Heart left ventricle (tissue), 16 donors: Measurements from ENCODE around the gene XIRP1. TPM values are rescaled to one million over a fixed set of nuclear protein-coding genes. Genes with fewer than 3 reads are reported as not detected.

Source experiments
- ATAC-seq, 4 donors: fragments of 200-7000 bp; cut with Tn5 transposase; one replicate each; pipeline ENCODE4 v1.9.1; 2020 to 2022; ENCODE audit warnings: moderate library complexity in 4 of 4, mild to moderate bottlenecking in 3 of 4, moderate number of reproducible peaks in 1 of 4
- DNase-seq, 5 donors: peaks; one replicate each; pipeline ENCODE4 v3.0.0-alpha.2; 2020
- H3K27ac ChIP-seq, 12 donors: fragments of 200-600 bp; sonication (generic) in 4 of 12; one replicate each; pipeline versions ENCODE4 v1.5.0 to v1.8.0; 2016 to 2022; ENCODE audit warnings: mild to moderate bottlenecking in 2 of 12
- H3K27me3 ChIP-seq, 9 donors: fragments of 200-600 bp; sonication (generic) in 2 of 9; one replicate each; pipeline versions ENCODE4 v1.5.1 to v1.8.0; 2016 to 2022; ENCODE audit warnings: mild to moderate bottlenecking in 3 of 9
- H3K36me3 ChIP-seq, 9 donors: fragments of 200-600 bp; sonication (generic) in 2 of 9; one replicate each; pipeline versions ENCODE4 v1.5.0 to v1.8.0; 2018 to 2022; ENCODE audit warnings: mild to moderate bottlenecking in 2 of 9
- H3K4me1 ChIP-seq, 12 donors: fragments of 200-600 bp; sonication (generic) in 4 of 12; one replicate each; pipeline versions ENCODE4 v1.5.0 to v1.8.0; 2016 to 2022; ENCODE audit warnings: mild to moderate bottlenecking in 3 of 12
- H3K4me3 ChIP-seq, 12 donors: fragments of 200-600 bp; sonication (generic) in 4 of 12; one replicate each; pipeline versions ENCODE4 v1.5.0 to v1.8.0; 2017 to 2022; ENCODE audit warnings: mild to moderate bottlenecking in 9 of 12, moderate library complexity in 4 of 12
- H3K9me3 ChIP-seq, 12 donors: fragments of 200-600 bp; sonication (generic) in 4 of 12; one replicate each; pipeline versions ENCODE4 v1.5.0 to v1.8.0; 2016 to 2022; ENCODE audit warnings: mild to moderate bottlenecking in 1 of 12
- CTCF ChIP-seq, 12 donors: fragments of 200-600 bp; sonication (generic) in 4 of 12; IDR thresholded peaks; one replicate each; pipeline versions ENCODE4 v1.5.0 to v1.8.0; 2018 to 2022; ENCODE audit warnings: antibody characterized with exemption in 12 of 12, mild to moderate bottlenecking in 5 of 12
- POLR2A ChIP-seq, 2 donors: fragments of 450-650 bp; IDR thresholded peaks; one replicate each; pipeline ENCODE4 v1.6.1; 2017; ENCODE audit warnings: antibody characterized with exemption in 2 of 2, mild to moderate bottlenecking in 2 of 2, moderate library complexity in 2 of 2
- WGBS, 4 donors: extraction: QIAGEN DNeasy Blood & Tissue Kit in 2 of 4; methylation state at CpG; one replicate each; pipeline versions ENCODE4 v1.1.5 to v1.1.7; 2013 to 2018; 5-methylcytosine and 5-hydroxymethylcytosine counted together
- intact Hi-C, 10 donors: fragments of 100-400 bp; cut with DNase I; formaldehyde crosslinking; loops; one replicate each; pipeline versions ENCODE4 v1.11.1 to v1.14.2; 2022
- polyA plus RNA-seq, 2 donors: library from polyadenylated mRNA; stranded (reverse); fragments of 200-250 nt; gene quantifications; one replicate each; pipeline ENCODE4 v1.2.3, GENCODE V29; 2013
- total RNA-seq, 9 donors: library from RNA; depleted of rRNA in 2 of 9; stranded (reverse); fragments of >200 nt in 2 of 9; fragmentation: NEBNext Ultra II Directional in 3 of 9; extraction: Animal tissue kit (Norgen Biotek cat#: 25700) in 3 of 9; gene quantifications; one replicate each; pipeline versions ENCODE4 v1.1.0 to v1.2.4, GENCODE V29; 2016 to 2023
- donor health status: ischemic (EF 13 %, LVEDD 7.1; RV severe dilation, severe dysfunction).
- donor health status: healthy with polysubstance abuse.
- donor health status: DM: no; HTN: yes; CAD: no.
- donor health status: DM: no; HTN: no; CAD: no.
- donor health status: ischemic (EF 25% LVEDD 6.9; RV normal size, moderate dysfunction).
- donor health status: ischemic (EF 25% LVEDD 5.7; RV mildly dilated, moderate dysfunction).
- donor health status: healthy.
- donor health status: DM: yes; HTN: yes; CAD: no.
- donor health status: ischemic (EF 35%, LVEDD 5.7; RV mildly dilated, moderate dysfunction).
- donor health status: nonischemic (EF 11% LVEDD 7.7; RV severe dilation, severe dysfunction).
- donor health status: DM: yes; HTN: yes; CAD: no.
- donor health status: PGD.
- donor health status: ischemic (EF 29% LVEDD 5.4; RV normal size, mild dysfunction).
- donor health status: nonischemic (EF 23%, LVEDD 6.1; RV moderate dilation, normal function).

XIRP1 gene
- total and polyA plus RNA-seq, 11 donors = 293 to 1,122 (median 530) TPM

DNA sequence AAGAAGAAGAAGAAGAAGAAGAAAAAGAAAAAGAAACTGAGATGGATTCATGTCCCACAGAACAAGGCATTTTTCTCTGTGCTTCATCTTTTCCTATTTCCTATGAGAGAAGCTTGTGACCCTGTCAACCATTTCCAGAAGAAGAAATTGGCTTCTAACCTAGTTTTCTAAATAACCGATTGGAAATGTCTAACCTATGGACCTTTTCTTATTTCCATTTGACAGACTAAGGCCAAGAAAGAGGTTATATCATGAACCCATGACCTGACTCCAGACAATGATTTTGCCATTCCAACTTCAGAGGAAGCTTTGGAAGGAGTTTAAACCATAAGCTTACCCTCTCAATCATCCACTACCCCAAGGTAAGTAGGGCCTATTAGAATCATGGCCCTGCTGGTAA, 22.7 kb downstream of the XIRP1 start:
- peaks cover 0 to 33% (median 4%) of the 10 kb centered on the region in 12 donors for H3K4me1 ChIP-seq
- intact Hi-C loops = no loop called here
- no peaks in the 10 kb centered on the region for H3K9me3 ChIP-seq
- no peak overlapping the region for H3K27ac ChIP-seq
- TF ChIP-seq CTCF (IDR thresholded peaks at IDR 0.05) (no peak), POLR2A (IDR thresholded peaks at IDR 0.05) (no peak)
- no peaks in the 10 kb centered on the region for H3K27me3 ChIP-seq
- WGBS, 4 donors = 0 to 68% (median 51%) methylated on average over 1 of the region's 1 CpG
- no peak overlapping the region for H3K4me3 ChIP-seq
- DNase-seq (no peak), ATAC-seq (no peak)
- H3K36me3 ChIP-seq = no peaks in the 10 kb centered on the region

DNA sequence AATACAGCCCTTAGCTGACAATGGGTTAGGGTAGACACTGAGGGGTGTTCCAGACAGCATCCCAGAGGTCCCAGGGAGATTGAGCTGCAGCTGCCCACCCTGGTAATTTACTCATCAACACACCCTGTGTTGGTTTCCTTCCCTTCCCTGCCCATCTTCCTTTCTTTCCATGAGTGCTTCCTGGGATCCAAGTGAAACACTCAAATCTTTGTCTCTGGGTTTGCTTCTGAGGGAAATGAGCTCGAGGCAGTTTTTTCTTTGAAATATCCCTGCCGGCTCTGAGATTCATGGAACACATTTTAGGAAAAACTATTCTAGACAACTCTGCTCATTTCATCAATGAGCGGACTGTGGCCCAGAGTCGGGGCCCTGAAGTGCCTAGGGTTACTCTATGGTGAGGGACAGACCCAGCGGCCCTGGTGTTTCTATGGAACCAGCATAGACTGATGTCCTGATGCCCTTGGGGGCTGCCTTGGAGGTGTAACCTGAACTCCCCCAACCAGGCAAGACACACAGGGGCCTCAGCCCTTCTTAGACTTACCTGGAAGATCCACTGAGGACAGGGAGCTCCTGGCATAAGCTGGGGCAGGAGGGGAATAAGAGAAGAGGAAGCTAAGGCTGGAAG, 24.1 kb downstream of the XIRP1 start:
- Histone ChIP-seq H3K27me3 (no peaks in the 10 kb centered on the region), H3K27ac (no peak overlapping the region), H3K4me1 (peaks cover 0 to 33% (median 4%) of the 10 kb centered on the region in 12 donors), H3K9me3 (no peaks in the 10 kb centered on the region), H3K4me3 (no peak overlapping the region), H3K36me3 (no peaks in the 10 kb centered on the region)
- intact Hi-C loops = no loop called here
- 83 to 88% (median 85%) methylated on average over 3 to 5 of the region's 5 CpGs for WGBS, 4 donors
- ATAC-seq = no peak
- TF ChIP-seq POLR2A (IDR thresholded peaks at IDR 0.05) (no peak), CTCF (IDR thresholded peaks at IDR 0.05) (no peak)
- DNase-seq = no peak

GRCh38 chr3:39166932-39167532, 25.4 kb downstream of the XIRP1 start:
- TF ChIP-seq CTCF (IDR thresholded peaks at IDR 0.05) = no peak
- TF ChIP-seq POLR2A (IDR thresholded peaks at IDR 0.05) = no peak
- no peak overlapping the region for H3K4me3 ChIP-seq
- no peaks in the 10 kb centered on the region for H3K36me3 ChIP-seq
- no peaks in the 10 kb centered on the region for H3K27me3 ChIP-seq
- peak in 1 of 5 donors; percentile 11 for DNase-seq
- H3K4me1 ChIP-seq = peaks cover 0 to 33% (median 4%) of the 10 kb centered on the region in 12 donors
- peak in 3 of 4 donors; percentile 18 to 42 (median 34) for ATAC-seq
- intact Hi-C loops = no loop called here
- H3K9me3 ChIP-seq = peaks cover 0 to 3% (median 0%) of the 10 kb centered on the region in 12 donors
- H3K27ac ChIP-seq = peak overlapping the region in 2 of 12 donors; percentile 29 to 59
- 49 to 56% (median 50%) methylated on average over 1 of the region's 1 CpG for WGBS, 4 donors

DNA sequence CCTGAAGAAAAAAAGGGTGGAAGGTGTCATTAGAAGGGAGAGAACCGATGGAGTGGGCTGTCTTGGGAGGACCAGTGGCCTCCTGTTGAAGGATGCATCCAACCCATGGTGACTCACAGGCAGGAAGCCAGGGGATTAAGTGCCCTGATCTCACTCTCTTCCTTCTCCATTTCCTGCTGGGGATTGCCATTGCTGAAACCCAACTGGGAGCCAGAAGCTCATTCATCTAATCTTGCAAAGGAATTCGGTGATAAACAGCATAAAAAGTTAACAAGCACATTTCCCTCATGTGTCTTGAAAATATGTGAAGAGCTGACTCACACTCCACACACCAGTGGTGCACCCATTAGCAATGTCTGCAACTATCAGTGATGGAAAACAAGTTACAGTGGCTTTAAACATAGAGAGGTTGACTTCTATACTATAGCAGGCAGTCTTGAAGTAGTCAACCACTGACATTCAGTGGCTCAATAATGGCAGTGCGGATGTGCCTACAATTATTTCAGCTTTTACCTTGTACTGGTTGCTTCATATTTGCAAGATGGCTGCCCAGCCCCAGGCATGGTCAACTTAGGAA, 26.2 kb downstream of the XIRP1 start:
- intact Hi-C loops = no loop called here
- H3K9me3 ChIP-seq = peaks cover 0 to 3% (median 0%) of the 10 kb centered on the region in 12 donors
- TF ChIP-seq CTCF (IDR thresholded peaks at IDR 0.05) (no peak), POLR2A (IDR thresholded peaks at IDR 0.05) (no peak)
- H3K4me3 ChIP-seq = no peak overlapping the region
- H3K27me3 ChIP-seq = no peaks in the 10 kb centered on the region
- peak in 3 of 4 donors; percentile 75 to 92 (median 79) for ATAC-seq
- H3K27ac ChIP-seq = peak overlapping the region in 3 of 12 donors; percentile 29 to 59 (median 30)
- no peaks in the 10 kb centered on the region for H3K36me3 ChIP-seq
- DNase-seq = peak in 2 of 5 donors; percentile 30 to 64
- 48 to 62% (median 57%) methylated on average over 3 of the region's 3 CpGs for WGBS, 4 donors
- H3K4me1 ChIP-seq = peaks cover 0 to 33% (median 4%) of the 10 kb centered on the region in 12 donors
